Fibroblast of lung (primary cell): ENCODE data around the gene LDLRAD4.

Experiments
- CTCF ChIP-seq, 2 donors: IDR thresholded peaks in 1 of 2; conservative IDR thresholded peaks in 1 of 2; 1 replicate in 1 of 2; 2 replicates in 1 of 2; pipeline ENCODE4 v1.5.1; 2011 to 2012; ENCODE audit warnings: low read length in 2 of 2, control low read depth in 1 of 2, inconsistent platforms in 1 of 2, low read depth in 1 of 2, mild to moderate bottlenecking in 1 of 2
- EZH2 ChIP-seq: IDR thresholded peaks from 2 replicates; pipeline ENCODE4 v1.5.1; 2012; ENCODE audit warnings: low read length, control low read depth, mild to moderate bottlenecking; ENCODE audit errors: missing control alignments

GRCh38 chr18:13623348-13623747 is 404.8 kb downstream of the LDLRAD4 start:
- TF ChIP-seq CTCF (conservative IDR thresholded peaks at IDR 0.05 in 1 of 2, IDR thresholded peaks at IDR 0.05 in 1 of 2; ENCODE audit: low read depth in 1 of 2, low read length in 2 of 2) (no peak), EZH2 (no peak)
